ENCODE results near the gene RHEX. TPM values are rescaled to one million over a fixed set of nuclear protein-coding genes. Genes with fewer than 3 reads are reported as not detected.
"Not testable (repeated sequence)": the region's sequence is repeated elsewhere in the genome, so short reads cannot be mapped to it uniquely, and the experiment has no call there.

RHEX gene
- total RNA-seq = under 1 TPM in 1 of 2 donors, not detected in 1; 0.86 TPM

GRCh38 chr1:206052919-206053610 is at the start of gene RHEX:
Gene RHEX (plus strand): TSS chr1:206053173. CDS start chr1:206097829, 44,656 bp downstream.
- Mint-ChIP-seq H3K4me3 (peak within 1 kb of the TSS; percentile 9), H3K27ac (peak within 1 kb of the TSS; percentile 0 to 24), H3K27me3 (peaks cover 13 to 18% of the 10 kb centered on the region in 2 donors), H3K4me1 (ENCODE audit: low read depth in 2 of 2) (peaks cover 14 to 16% of the 10 kb centered on the region in 2 donors)
- not testable (repeated sequence) for H3K36me3 Mint-ChIP-seq; H3K9me3 Mint-ChIP-seq; DNase-seq (ENCODE audit: low spot score)
- peak; percentile 77 to 92 for ATAC-seq

- ATAC-seq (no peak), DNase-seq (ENCODE audit: low spot score) (no peak)
- Mint-ChIP-seq H3K27me3 (peaks cover 4 to 23% of the 10 kb centered on the region in 2 donors), H3K4me3 (no peak overlapping the region), H3K4me1 (ENCODE audit: low read depth in 2 of 2) (peaks cover 3 to 10% of the 10 kb centered on the region in 2 donors), H3K36me3 (no peaks in the 10 kb centered on the region), H3K27ac (no peak overlapping the region), H3K9me3 (no peaks in the 10 kb centered on the region)
These were observed 48.8 kb upstream of the RHEX start for GRCh38 chr1:206003854-206004800.

GRCh38 chr1:206004826-206005225 is 48.1 kb upstream of the RHEX start:
- Mint-ChIP-seq H3K4me1 (ENCODE audit: low read depth in 2 of 2) (peaks cover 3 to 10% of the 10 kb centered on the region in 2 donors), H3K9me3 (no peaks in the 10 kb centered on the region), H3K27ac (no peak overlapping the region), H3K36me3 (no peaks in the 10 kb centered on the region), H3K27me3 (peaks cover 4 to 23% of the 10 kb centered on the region in 2 donors), H3K4me3 (no peak overlapping the region)
- no peak for ATAC-seq
- DNase-seq (ENCODE audit: low spot score) = no peak

- Mint-ChIP-seq H3K9me3 (no peaks in the 10 kb centered on the region), H3K27me3 (peaks cover 4 to 23% of the 10 kb centered on the region in 2 donors), H3K4me1 (ENCODE audit: low read depth in 2 of 2) (peaks cover 3 to 10% of the 10 kb centered on the region in 2 donors), H3K4me3 (no peak overlapping the region), H3K27ac (no peak overlapping the region), H3K36me3 (no peaks in the 10 kb centered on the region)
- no peak for ATAC-seq
- no peak for DNase-seq (ENCODE audit: low spot score)
These were observed 47.7 kb upstream of the RHEX start for GRCh38 chr1:206005234-206005633.

- no peak overlapping the region for H3K27ac Mint-ChIP-seq
- DNase-seq (ENCODE audit: low spot score) (no peak), ATAC-seq (no peak)
- H3K4me1 Mint-ChIP-seq (ENCODE audit: low read depth in 2 of 2) = peaks cover 3 to 10% of the 10 kb centered on the region in 2 donors
- H3K27me3 Mint-ChIP-seq = peaks cover 4 to 23% of the 10 kb centered on the region in 2 donors
- H3K36me3 Mint-ChIP-seq = no peaks in the 10 kb centered on the region
- no peaks in the 10 kb centered on the region for H3K9me3 Mint-ChIP-seq
- no peak overlapping the region for H3K4me3 Mint-ChIP-seq
These were observed 47.2 kb upstream of the RHEX start for GRCh38 chr1:206005778-206006180.

- no peaks in the 10 kb centered on the region for H3K9me3 Mint-ChIP-seq
- ATAC-seq (no peak), DNase-seq (ENCODE audit: low spot score) (no peak)
- peaks cover 4 to 23% of the 10 kb centered on the region in 2 donors for H3K27me3 Mint-ChIP-seq
- peaks cover 7 to 15% of the 10 kb centered on the region in 2 donors for H3K4me1 Mint-ChIP-seq (ENCODE audit: low read depth in 2 of 2)
- no peaks in the 10 kb centered on the region for H3K36me3 Mint-ChIP-seq
- no peak overlapping the region for H3K4me3 Mint-ChIP-seq
- no peak overlapping the region for H3K27ac Mint-ChIP-seq
These were observed 46.0 kb upstream of the RHEX start for GRCh38 chr1:206006946-206007345.

- Mint-ChIP-seq H3K36me3 (no peaks in the 10 kb centered on the region), H3K4me1 (ENCODE audit: low read depth in 2 of 2) (peaks cover 7 to 20% of the 10 kb centered on the region in 2 donors), H3K27me3 (peaks cover 4 to 11% of the 10 kb centered on the region in 2 donors), H3K4me3 (no peak overlapping the region), H3K27ac (no peak overlapping the region), H3K9me3 (no peaks in the 10 kb centered on the region)
- DNase-seq (ENCODE audit: low spot score) (no peak), ATAC-seq (no peak)
These were observed 42.9 kb upstream of the RHEX start for GRCh38 chr1:206010060-206010459.

- Mint-ChIP-seq H3K4me1 (ENCODE audit: low read depth in 2 of 2) (peaks cover 7 to 20% of the 10 kb centered on the region in 2 donors), H3K4me3 (no peak overlapping the region), H3K27ac (no peak overlapping the region), H3K36me3 (no peaks in the 10 kb centered on the region), H3K9me3 (no peaks in the 10 kb centered on the region), H3K27me3 (peaks cover 3 to 8% of the 10 kb centered on the region in 2 donors)
- no peak for DNase-seq (ENCODE audit: low spot score)
- no peak for ATAC-seq
These were observed 41.9 kb upstream of the RHEX start for GRCh38 chr1:206011057-206011456.

GRCh38 chr1:206012086-206012859 is 40.7 kb upstream of the RHEX start:
- Mint-ChIP-seq H3K4me1 (ENCODE audit: low read depth in 2 of 2) (peaks cover 7 to 20% of the 10 kb centered on the region in 2 donors), H3K27ac (no peak overlapping the region), H3K4me3 (peak overlapping the region; percentile 25), H3K36me3 (no peaks in the 10 kb centered on the region), H3K27me3 (no peaks in the 10 kb centered on the region), H3K9me3 (no peaks in the 10 kb centered on the region)
- DNase-seq (ENCODE audit: low spot score) = peak; percentile 67
- peak; percentile 73 to 76 for ATAC-seq

- H3K9me3 Mint-ChIP-seq = no peaks in the 10 kb centered on the region
- no peak overlapping the region for H3K4me3 Mint-ChIP-seq
- H3K27me3 Mint-ChIP-seq = peaks cover 2 to 6% of the 10 kb centered on the region in 2 donors
- no peak for DNase-seq (ENCODE audit: low spot score)
- peaks cover 7 to 20% of the 10 kb centered on the region in 2 donors for H3K4me1 Mint-ChIP-seq (ENCODE audit: low read depth in 2 of 2)
- H3K36me3 Mint-ChIP-seq = no peaks in the 10 kb centered on the region
- H3K27ac Mint-ChIP-seq = no peak overlapping the region
- no peak for ATAC-seq
These were observed 39.8 kb upstream of the RHEX start for GRCh38 chr1:206013026-206013795.

- Mint-ChIP-seq H3K27ac (no peak overlapping the region), H3K4me3 (no peak overlapping the region), H3K36me3 (no peaks in the 10 kb centered on the region), H3K27me3 (peaks cover 4 to 6% of the 10 kb centered on the region in 2 donors), H3K4me1 (ENCODE audit: low read depth in 2 of 2) (peaks cover 7 to 20% of the 10 kb centered on the region in 2 donors), H3K9me3 (no peaks in the 10 kb centered on the region)
- DNase-seq (ENCODE audit: low spot score) (no peak), ATAC-seq (no peak)
These were observed 38.4 kb upstream of the RHEX start for GRCh38 chr1:206014601-206015000.

GRCh38 chr1:206015071-206015470 is 37.9 kb upstream of the RHEX start:
- ATAC-seq (no peak), DNase-seq (ENCODE audit: low spot score) (no peak)
- H3K27me3 Mint-ChIP-seq = peaks cover 4 to 6% of the 10 kb centered on the region in 2 donors
- no peaks in the 10 kb centered on the region for H3K9me3 Mint-ChIP-seq
- no peak overlapping the region for H3K4me3 Mint-ChIP-seq
- peaks cover 7 to 20% of the 10 kb centered on the region in 2 donors for H3K4me1 Mint-ChIP-seq (ENCODE audit: low read depth in 2 of 2)
- H3K36me3 Mint-ChIP-seq = no peaks in the 10 kb centered on the region
- no peak overlapping the region for H3K27ac Mint-ChIP-seq
